Measurements from ENCODE around the gene COCH. TPM values are rescaled to one million over a fixed set of nuclear protein-coding genes. Genes with fewer than 3 reads are reported as not detected.
A peak's percentile ranks its signal among the peaks of the same experiment; 100 is the strongest.

COCH gene
- total and polyA plus RNA-seq, 8 donors, result 0.55 to 2.0 (median 1.4) TPM

DNA sequence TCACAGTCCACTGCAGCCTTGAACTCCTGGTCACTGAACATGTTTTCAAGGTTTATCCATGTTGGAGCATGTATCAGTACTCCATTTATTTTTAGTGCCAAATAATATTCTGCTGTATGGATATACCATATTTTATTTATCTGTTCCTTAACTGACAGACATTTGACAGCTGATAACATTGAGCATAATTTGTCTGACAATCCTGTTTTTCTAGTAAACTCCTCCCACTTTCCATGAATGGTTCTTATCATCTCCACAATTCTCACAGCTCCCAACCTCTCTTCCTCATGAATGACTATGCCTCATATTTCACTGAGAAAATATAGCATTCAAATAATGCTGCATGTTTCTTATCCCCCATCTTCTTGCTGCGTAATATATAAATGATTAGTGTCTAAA lies 33.3 kb downstream of the COCH start:
- no peaks in the 10 kb centered on the region for H3K27me3 ChIP-seq
- ATAC-seq (no peak), DNase-seq (no peak)
- H3K9me3 ChIP-seq, result no peaks in the 10 kb centered on the region
- no peaks in the 10 kb centered on the region for H3K4me1 ChIP-seq
- TF ChIP-seq, protein P1, sequence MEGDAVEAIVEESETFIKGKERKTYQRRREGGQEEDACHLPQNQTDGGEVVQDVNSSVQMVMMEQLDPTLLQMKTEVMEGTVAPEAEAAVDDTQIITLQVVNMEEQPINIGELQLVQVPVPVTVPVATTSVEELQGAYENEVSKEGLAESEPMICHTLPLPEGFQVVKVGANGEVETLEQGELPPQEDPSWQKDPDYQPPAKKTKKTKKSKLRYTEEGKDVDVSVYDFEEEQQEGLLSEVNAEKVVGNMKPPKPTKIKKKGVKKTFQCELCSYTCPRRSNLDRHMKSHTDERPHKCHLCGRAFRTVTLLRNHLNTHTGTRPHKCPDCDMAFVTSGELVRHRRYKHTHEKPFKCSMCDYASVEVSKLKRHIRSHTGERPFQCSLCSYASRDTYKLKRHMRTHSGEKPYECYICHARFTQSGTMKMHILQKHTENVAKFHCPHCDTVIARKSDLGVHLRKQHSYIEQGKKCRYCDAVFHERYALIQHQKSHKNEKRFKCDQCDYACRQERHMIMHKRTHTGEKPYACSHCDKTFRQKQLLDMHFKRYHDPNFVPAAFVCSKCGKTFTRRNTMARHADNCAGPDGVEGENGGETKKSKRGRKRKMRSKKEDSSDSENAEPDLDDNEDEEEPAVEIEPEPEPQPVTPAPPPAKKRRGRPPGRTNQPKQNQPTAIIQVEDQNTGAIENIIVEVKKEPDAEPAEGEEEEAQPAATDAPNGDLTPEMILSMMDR (IDR thresholded peaks at IDR 0.05), result no peak
- no peak overlapping the region for H3K4me3 ChIP-seq
- intact Hi-C loops (cut with DNase I), result loop anchor here in 1 of 2 donors (10.0 kb wide), 1 partner anchor 253 kb away; no protein-coding TSS in a partner anchor
- peaks cover 0 to 70% of the 10 kb centered on the region in 2 donors for H3K36me3 ChIP-seq
- no peak overlapping the region for H3K27ac ChIP-seq

DNA sequence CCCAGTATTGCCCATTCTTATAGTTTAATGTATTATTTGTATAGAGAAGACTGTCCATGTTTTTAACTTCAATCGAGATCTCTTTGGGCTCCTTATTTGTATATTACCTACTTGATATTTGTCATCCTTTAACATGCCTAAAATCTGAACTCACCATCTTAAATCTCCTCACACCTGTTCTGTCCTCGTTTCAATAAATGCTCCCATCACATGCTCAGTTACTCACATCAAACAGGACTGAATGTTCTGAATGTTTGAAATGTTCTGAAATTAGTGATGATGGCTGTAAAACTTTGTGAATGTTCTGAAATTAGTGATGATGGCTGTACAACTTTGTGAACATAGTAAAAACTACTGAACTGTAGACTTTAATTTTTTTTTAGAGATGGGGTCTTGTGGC lies 34.5 kb downstream of the COCH start:
- peaks cover 0 to 66% of the 10 kb centered on the region in 2 donors for H3K36me3 ChIP-seq

DNA sequence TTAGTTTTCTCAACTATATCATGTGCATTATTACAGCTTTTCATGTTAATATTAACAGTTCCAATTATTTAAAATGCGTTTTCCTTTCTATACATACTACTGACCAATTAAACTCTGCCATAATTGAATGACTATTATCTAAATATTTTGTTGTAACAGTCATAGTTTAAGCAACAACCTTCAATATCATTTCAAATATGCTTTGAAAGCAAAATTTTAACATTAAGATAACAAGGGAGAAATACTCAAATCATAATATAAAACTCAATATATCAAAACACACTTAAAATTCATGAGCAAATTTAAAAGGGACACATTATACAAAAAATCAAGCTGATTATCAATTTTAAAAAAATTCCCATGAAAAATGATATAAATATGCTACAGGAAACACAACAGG lies 40.5 kb downstream of the COCH start:
- no peak for ATAC-seq
- no peak overlapping the region for H3K27ac ChIP-seq
- H3K9me3 ChIP-seq, result no peaks in the 10 kb centered on the region
- H3K36me3 ChIP-seq, result peaks cover 0 to 33% of the 10 kb centered on the region in 2 donors
- no peaks in the 10 kb centered on the region for H3K27me3 ChIP-seq
- intact Hi-C loops (cut with DNase I), result no loop called here
- H3K4me1 ChIP-seq, result no peaks in the 10 kb centered on the region
- no peak overlapping the region for H3K4me3 ChIP-seq
- TF ChIP-seq, protein P1 (IDR thresholded peaks at IDR 0.05), result no peak
- no peak for DNase-seq

More for the DNA sequence above, 34.5 kb downstream of the COCH start:
- intact Hi-C loops (cut with DNase I), result loop anchor here in 1 of 2 donors (10.0 kb wide), 1 partner anchor 254 kb away; no protein-coding TSS in a partner anchor
- Histone ChIP-seq H3K4me3 (no peak overlapping the region), H3K27ac (no peak overlapping the region), H3K27me3 (no peaks in the 10 kb centered on the region), H3K4me1 (no peaks in the 10 kb centered on the region), H3K9me3 (no peaks in the 10 kb centered on the region)
- no peak for DNase-seq
- ATAC-seq, result no peak
- TF ChIP-seq, protein P1 (IDR thresholded peaks at IDR 0.05), result no peak

DNA sequence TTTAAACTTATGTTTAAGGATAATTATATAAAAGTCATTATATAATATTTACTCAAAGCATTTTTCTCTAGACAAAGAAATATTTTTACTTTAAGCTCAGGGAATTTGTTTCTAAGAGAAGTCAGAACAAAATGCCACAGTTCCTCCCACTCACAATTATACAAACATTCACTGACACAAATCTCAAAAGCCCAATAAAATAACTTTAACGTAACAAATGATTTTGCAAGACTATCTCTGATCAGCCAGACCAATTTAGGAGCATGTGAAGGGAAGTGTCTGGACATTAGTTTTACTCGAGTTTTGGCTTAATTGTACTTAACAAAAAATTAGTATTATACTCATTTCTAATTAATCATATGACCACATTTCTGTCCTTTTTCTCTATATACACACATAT lies 41.2 kb downstream of the COCH start:
- H3K27ac ChIP-seq, result no peak overlapping the region
- no peak for ATAC-seq
- peaks cover 0 to 26% of the 10 kb centered on the region in 2 donors for H3K36me3 ChIP-seq
- H3K27me3 ChIP-seq, result no peaks in the 10 kb centered on the region
- intact Hi-C loops (cut with DNase I), result no loop called here
- H3K4me1 ChIP-seq, result peaks cover 0 to 3% of the 10 kb centered on the region in 2 donors
- no peak overlapping the region for H3K4me3 ChIP-seq
- TF ChIP-seq, protein P1 (IDR thresholded peaks at IDR 0.05), result no peak
- H3K9me3 ChIP-seq, result no peaks in the 10 kb centered on the region
- no peak for DNase-seq

DNA sequence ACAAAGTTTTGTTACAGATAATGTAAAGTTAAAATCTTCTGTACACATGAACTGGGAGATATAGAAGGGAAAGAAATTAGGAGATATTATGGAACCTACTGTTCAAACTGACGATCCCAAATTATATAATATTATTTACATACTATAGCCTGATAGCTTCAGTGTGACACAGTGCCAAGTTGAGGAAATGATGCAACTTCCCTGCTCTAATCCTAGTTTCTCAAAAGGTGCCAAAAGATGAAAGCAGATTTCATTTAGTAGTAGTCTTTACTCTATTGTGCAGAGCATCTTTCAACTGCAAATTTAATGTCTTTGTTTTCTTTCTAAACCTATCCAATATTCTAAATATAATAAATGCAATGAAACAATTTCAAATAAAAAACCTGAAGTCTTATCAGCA lies 46.9 kb downstream of the COCH start:
- ATAC-seq, result no peak
- peak in 1 of 4 donors; percentile 9 for DNase-seq
- no peak overlapping the region for H3K4me3 ChIP-seq
- no peaks in the 10 kb centered on the region for H3K27me3 ChIP-seq
- intact Hi-C loops (cut with DNase I), result no loop called here
- TF ChIP-seq, protein P1 (IDR thresholded peaks at IDR 0.05), result no peak
- no peak overlapping the region for H3K27ac ChIP-seq
- peaks cover 0 to 10% of the 10 kb centered on the region in 2 donors for H3K4me1 ChIP-seq
- peaks cover 0 to 16% of the 10 kb centered on the region in 2 donors for H3K36me3 ChIP-seq
- H3K9me3 ChIP-seq, result no peaks in the 10 kb centered on the region
